Upper lobe of left lung (tissue), 6 donors: ENCODE data around the gene ITGA8. TPM values are rescaled to one million over a fixed set of nuclear protein-coding genes. Genes with fewer than 3 reads are reported as not detected.

Source experiments
- ATAC-seq, 2 donors: fragments of 200-7000 bp; cut with Tn5 transposase; one replicate each; pipeline ENCODE4 v1.9.1; 2022; ENCODE audit warnings: mild to moderate bottlenecking in 2 of 2, moderate library complexity in 2 of 2; ENCODE audit not compliant: low FRiP score in 2 of 2
- DNase-seq, 2 donors: peaks; one replicate each; pipeline ENCODE4 v3.0.0-alpha.2; 2019 to 2020
- H3K27ac ChIP-seq, 4 donors: fragments of 200-600 bp; sonication (generic); one replicate each; pipeline ENCODE4 v1.5.1; 2016 to 2019
- H3K27me3 ChIP-seq, 4 donors: fragments of 200-600 bp; sonication (generic); one replicate each; pipeline ENCODE4 v1.5.1; 2017 to 2019
- H3K36me3 ChIP-seq, 4 donors: fragments of 200-600 bp; sonication (generic); one replicate each; pipeline ENCODE4 v1.5.1; 2016 to 2019
- H3K4me1 ChIP-seq, 4 donors: fragments of 200-600 bp; sonication (generic); one replicate each; pipeline ENCODE4 v1.5.1; 2018 to 2019
- H3K4me3 ChIP-seq, 4 donors: fragments of 200-600 bp; sonication (generic); one replicate each; pipeline ENCODE4 v1.5.1; 2017 to 2019; ENCODE audit warnings: mild to moderate bottlenecking in 2 of 4, moderate library complexity in 1 of 4
- H3K9me3 ChIP-seq, 4 donors: fragments of 200-600 bp; sonication (generic); one replicate each; pipeline ENCODE4 v1.5.1; 2018 to 2019
- CTCF ChIP-seq, 6 experiments: fragments of 450-650 bp in 4 of 6; fragments of 200-600 bp in 2 of 6; sonication (generic) in 2 of 6; IDR thresholded peaks; one replicate each; pipeline ENCODE4 v1.5.1; 2016 to 2019; ENCODE audit warnings: antibody characterized with exemption in 6 of 6
- EP300 ChIP-seq, 4 donors: sonication (generic); formaldehyde crosslinking; IDR thresholded peaks; one replicate each; pipeline ENCODE4 v1.5.1; 2017; ENCODE audit warnings: antibody characterized with exemption in 4 of 4, control low read depth in 2 of 4
- POLR2A ChIP-seq, 4 donors: fragments of 450-650 bp; IDR thresholded peaks; one replicate each; pipeline ENCODE4 v1.5.1; 2016 to 2017; ENCODE audit warnings: antibody characterized with exemption in 4 of 4, mild to moderate bottlenecking in 2 of 4
- POLR2AphosphoS5 ChIP-seq, 2 donors: sonication (generic); formaldehyde crosslinking; IDR thresholded peaks; one replicate each; pipeline ENCODE4 v1.5.1; 2017; ENCODE audit warnings: antibody characterized with exemption in 2 of 2
- WGBS, 2 donors: methylation state at CpG; one replicate each; pipeline ENCODE4 v1.1.5; 2017 to 2018; 5-methylcytosine and 5-hydroxymethylcytosine counted together
- total RNA-seq, 6 donors: library from RNA; depleted of rRNA in 4 of 6; stranded (reverse); fragments of >200 nt in 4 of 6; gene quantifications; one replicate each; pipeline versions ENCODE4 v1.1.0 to v1.2.1, GENCODE V29; 2016 to 2021
- donor health status: DM: no; HTN: no; CAD: no; lungs with moderate emphysema.
- donor health status: DM: no; HTN: yes; CAD: no; lungs with severe emphysema.

ITGA8 gene
- total RNA-seq, 6 donors from 2014 or later, result 18.2 to 40.3 (median 26.4) TPM

GRCh38 chr10:15712883-15713282 is 6.8 kb downstream of the ITGA8 start:
- H3K9me3 ChIP-seq, result no peaks in the 10 kb centered on the region
- ATAC-seq, result no peak
- no peak for DNase-seq
- TF ChIP-seq EP300 (IDR thresholded peaks at IDR 0.05), result no peak
- no peaks in the 10 kb centered on the region for H3K36me3 ChIP-seq
- no peaks in the 10 kb centered on the region for H3K27me3 ChIP-seq
- H3K4me3 ChIP-seq, result no peak overlapping the region
- H3K4me1 ChIP-seq, result peaks cover 0 to 15% (median 3%) of the 10 kb centered on the region in 4 donors
- peak overlapping the region in 1 of 4 donors; percentile 19 for H3K27ac ChIP-seq
- WGBS, 2 donors, result 47 to 58% methylated on average over 2 of the region's 2 CpGs

- Histone ChIP-seq H3K9me3 (no peaks in the 10 kb centered on the region), H3K36me3 (no peaks in the 10 kb centered on the region), H3K4me3 (no peak overlapping the region), H3K27me3 (no peaks in the 10 kb centered on the region), H3K27ac (peak overlapping the region in 1 of 4 donors; percentile 10), H3K4me1 (peaks cover 0 to 15% (median 3%) of the 10 kb centered on the region in 4 donors)
- 62 to 85% methylated on average over 5 of the region's 5 CpGs for WGBS, 2 donors
- peak in 1 of 2 donors; percentile 63 for ATAC-seq
- TF ChIP-seq POLR2A (IDR thresholded peaks at IDR 0.05) (no peak), POLR2AphosphoS5 (IDR thresholded peaks at IDR 0.05) (peak; percentile 35 to 75), CTCF (IDR thresholded peaks at IDR 0.05) (no peak), EP300 (IDR thresholded peaks at IDR 0.05) (peak in 2 of 4 donors; percentile 22 to 41)
- peak in 1 of 2 donors; percentile 61 for DNase-seq
These were observed 9.3 kb downstream of the ITGA8 start for GRCh38 chr10:15710455-15710854.

GRCh38 chr10:15705298-15705697 is 14.4 kb downstream of the ITGA8 start:
- no peak overlapping the region for H3K27ac ChIP-seq
- no peak for DNase-seq
- peaks cover 2 to 7% (median 4%) of the 10 kb centered on the region in 4 donors for H3K4me1 ChIP-seq
- H3K4me3 ChIP-seq, result no peak overlapping the region
- no peaks in the 10 kb centered on the region for H3K27me3 ChIP-seq
- no peaks in the 10 kb centered on the region for H3K9me3 ChIP-seq
- no peak for ATAC-seq
- 72 to 96% methylated on average over 1 of the region's 1 CpG for WGBS, 2 donors
- TF ChIP-seq POLR2AphosphoS5 (IDR thresholded peaks at IDR 0.05) (no peak), CTCF (IDR thresholded peaks at IDR 0.05) (no peak), EP300 (IDR thresholded peaks at IDR 0.05) (no peak), POLR2A (IDR thresholded peaks at IDR 0.05) (no peak)
- no peaks in the 10 kb centered on the region for H3K36me3 ChIP-seq

GRCh38 chr10:15704581-15704968 is 15.1 kb downstream of the ITGA8 start:
- no peaks in the 10 kb centered on the region for H3K36me3 ChIP-seq
- TF ChIP-seq POLR2A (IDR thresholded peaks at IDR 0.05), result no peak
- no peak for TF ChIP-seq CTCF (IDR thresholded peaks at IDR 0.05)
- no peak for TF ChIP-seq EP300 (IDR thresholded peaks at IDR 0.05)
- no peak for TF ChIP-seq POLR2AphosphoS5 (IDR thresholded peaks at IDR 0.05)
- DNase-seq, result no peak

GRCh38 chr10:15703944-15704580 is 15.7 kb downstream of the ITGA8 start:
- 81 to 90% methylated on average over 4 of the region's 4 CpGs for WGBS, 2 donors
- TF ChIP-seq EP300 (IDR thresholded peaks at IDR 0.05) (no peak), CTCF (IDR thresholded peaks at IDR 0.05) (no peak), POLR2A (IDR thresholded peaks at IDR 0.05) (no peak), POLR2AphosphoS5 (IDR thresholded peaks at IDR 0.05) (no peak)
- Histone ChIP-seq H3K36me3 (no peaks in the 10 kb centered on the region), H3K4me3 (no peak overlapping the region), H3K27ac (no peak overlapping the region), H3K27me3 (no peaks in the 10 kb centered on the region), H3K9me3 (no peaks in the 10 kb centered on the region), H3K4me1 (peaks cover 0 to 6% (median 4%) of the 10 kb centered on the region in 4 donors)
- ATAC-seq (no peak), DNase-seq (no peak)

More at GRCh38 chr10:15704581-15704968, 15.1 kb downstream of the ITGA8 start:
- no peak overlapping the region for H3K27ac ChIP-seq
- no peaks in the 10 kb centered on the region for H3K9me3 ChIP-seq
- 77 to 89% methylated on average over 2 of the region's 2 CpGs for WGBS, 2 donors
- H3K4me1 ChIP-seq, result peaks cover 0 to 6% (median 4%) of the 10 kb centered on the region in 4 donors
- H3K4me3 ChIP-seq, result no peak overlapping the region
- no peak for ATAC-seq
- no peaks in the 10 kb centered on the region for H3K27me3 ChIP-seq
